Stomach (tissue), 9 donors: ENCODE measurements around the gene MET. TPM values are rescaled to one million over a fixed set of nuclear protein-coding genes. Genes with fewer than 3 reads are reported as not detected.

Experiments used
- DNase-seq, 2 donors: peaks; one replicate each; pipeline versions ENCODE4 v3.0.0 to v3.0.0-alpha.2; 2013 to 2019
- H3K27ac ChIP-seq, 5 donors: fragments of 200-600 bp in 4 of 5; sonication (generic) in 4 of 5; one replicate each; pipeline ENCODE4 v1.5.1; 2013 to 2019; ENCODE audit warnings: mild to moderate bottlenecking in 1 of 5, moderate library complexity in 1 of 5
- H3K27me3 ChIP-seq, 3 donors: fragments of 200-600 bp; sonication (generic); one replicate each; pipeline ENCODE4 v1.5.1; 2017 to 2019; ENCODE audit warnings: mixed run types in 1 of 3
- H3K36me3 ChIP-seq, 4 donors: fragments of 200-600 bp; sonication (generic); 1 replicate in 3 of 4; 2 replicates in 1 of 4; pipeline ENCODE4 v1.5.1; 2016 to 2019
- H3K4me1 ChIP-seq, 4 donors: fragments of 200-600 bp; sonication (generic); one replicate each; pipeline ENCODE4 v1.5.1; 2016 to 2019
- H3K4me3 ChIP-seq, 4 donors: fragments of 200-600 bp; sonication (generic) in 3 of 4; one replicate each; pipeline ENCODE4 v1.5.1; 2016 to 2019; ENCODE audit warnings: mild to moderate bottlenecking in 1 of 4
- H3K9me3 ChIP-seq, 4 donors: fragments of 200-600 bp; sonication (generic); one replicate each; pipeline ENCODE4 v1.5.1; 2016 to 2019
- EP300 ChIP-seq: sonication (generic); formaldehyde crosslinking; IDR thresholded peaks from one replicate; pipeline ENCODE4 v1.6.1; 2017; ENCODE audit warnings: antibody characterized with exemption
- POLR2A ChIP-seq, 4 donors: fragments of 450-650 bp; IDR thresholded peaks; one replicate each; pipeline ENCODE4 v1.6.1; 2016; ENCODE audit warnings: antibody characterized with exemption in 4 of 4, control low read depth in 2 of 4, mild to moderate bottlenecking in 1 of 4, moderate library complexity in 1 of 4
- POLR2AphosphoS5 ChIP-seq, 3 donors: sonication (generic); formaldehyde crosslinking; IDR thresholded peaks; one replicate each; pipeline ENCODE4 v1.6.1; 2016; ENCODE audit warnings: antibody characterized with exemption in 3 of 3
- WGBS, 5 donors: extraction: QIAGEN DNeasy Blood & Tissue Kit in 3 of 5; methylation state at CpG; one replicate each; pipeline versions ENCODE4 v1.1.5 to v1.1.7; 2013 to 2018; 5-methylcytosine and 5-hydroxymethylcytosine counted together
- intact Hi-C: fragments of 100-400 bp; cut with DNase I; formaldehyde crosslinking; loops from one replicate; pipeline ENCODE4 v1.15.1; 2023; ENCODE audit warnings: low total_unique reads
- polyA plus RNA-seq, 3 donors: library from polyadenylated mRNA; stranded (reverse); fragments of 200-250 nt; gene quantifications; one replicate each; pipeline ENCODE4 v1.2.3, GENCODE V29; 2013
- total RNA-seq, 5 donors: library from RNA; depleted of rRNA; stranded (reverse); fragments of >200 nt; gene quantifications; one replicate each; pipeline versions ENCODE4 v1.1.0 to v1.2.3, GENCODE V29; 2014 to 2016
- TF ChIP-seq, protein P1 (sequence below), 7 experiments: fragments of 450-650 bp in 4 of 7; fragments of 200-600 bp in 3 of 7; sonication (generic) in 3 of 7; IDR thresholded peaks; one replicate each; pipeline ENCODE4 v1.5.1; 2016 to 2019; ENCODE audit warnings: antibody characterized with exemption in 7 of 7, control low read depth in 2 of 7, mild to moderate bottlenecking in 1 of 7
- donor health status: healthy with polysubstance abuse.
- donor health status: Bipolar disorder and iron deficiency.
- donor health status: healthy.

Gene MET
- total and polyA plus RNA-seq, 8 donors: 0.58 to 36.2 (median 4.3) TPM

DNA sequence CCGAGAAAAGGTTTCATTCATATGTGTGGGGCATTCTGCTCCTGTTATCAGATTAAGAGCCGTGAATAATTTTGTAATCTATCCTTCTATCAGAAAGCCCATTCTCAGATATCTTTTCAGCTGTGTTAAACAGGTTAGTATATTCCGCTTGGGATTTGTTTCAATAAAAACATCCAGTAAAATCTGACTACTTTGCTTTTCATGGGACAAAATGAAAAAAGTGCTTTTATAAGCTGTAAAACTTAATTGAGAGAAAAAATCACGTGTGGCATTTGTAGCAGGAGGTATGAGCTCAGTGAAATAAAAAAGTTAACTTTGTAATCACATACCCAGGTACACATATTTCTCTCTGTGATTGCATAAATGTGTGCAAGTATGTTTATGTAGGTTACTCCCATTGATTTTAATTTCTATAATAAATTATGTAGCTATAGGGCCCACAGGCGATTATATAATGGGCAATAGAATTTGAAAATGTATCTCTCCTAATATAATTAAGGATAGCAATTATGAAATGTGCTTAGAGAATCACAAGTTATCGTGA lies 3.9 kb downstream of the MET start:
- H3K27ac ChIP-seq: no peak overlapping the region
- no peak overlapping the region for H3K4me3 ChIP-seq
- peaks cover 0 to 25% (median 18%) of the 10 kb centered on the region in 4 donors for H3K4me1 ChIP-seq
- H3K9me3 ChIP-seq: no peaks in the 10 kb centered on the region
- TF ChIP-seq EP300 (no peak), POLR2A (IDR thresholded peaks at IDR 0.05) (no peak), POLR2AphosphoS5 (IDR thresholded peaks at IDR 0.05) (no peak)
- TF ChIP-seq, protein P1, sequence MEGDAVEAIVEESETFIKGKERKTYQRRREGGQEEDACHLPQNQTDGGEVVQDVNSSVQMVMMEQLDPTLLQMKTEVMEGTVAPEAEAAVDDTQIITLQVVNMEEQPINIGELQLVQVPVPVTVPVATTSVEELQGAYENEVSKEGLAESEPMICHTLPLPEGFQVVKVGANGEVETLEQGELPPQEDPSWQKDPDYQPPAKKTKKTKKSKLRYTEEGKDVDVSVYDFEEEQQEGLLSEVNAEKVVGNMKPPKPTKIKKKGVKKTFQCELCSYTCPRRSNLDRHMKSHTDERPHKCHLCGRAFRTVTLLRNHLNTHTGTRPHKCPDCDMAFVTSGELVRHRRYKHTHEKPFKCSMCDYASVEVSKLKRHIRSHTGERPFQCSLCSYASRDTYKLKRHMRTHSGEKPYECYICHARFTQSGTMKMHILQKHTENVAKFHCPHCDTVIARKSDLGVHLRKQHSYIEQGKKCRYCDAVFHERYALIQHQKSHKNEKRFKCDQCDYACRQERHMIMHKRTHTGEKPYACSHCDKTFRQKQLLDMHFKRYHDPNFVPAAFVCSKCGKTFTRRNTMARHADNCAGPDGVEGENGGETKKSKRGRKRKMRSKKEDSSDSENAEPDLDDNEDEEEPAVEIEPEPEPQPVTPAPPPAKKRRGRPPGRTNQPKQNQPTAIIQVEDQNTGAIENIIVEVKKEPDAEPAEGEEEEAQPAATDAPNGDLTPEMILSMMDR (IDR thresholded peaks at IDR 0.05): no peak
- intact Hi-C loops: loop anchor here (10.0 kb wide), 1 partner anchor 129 kb away; no protein-coding TSS in a partner anchor
- H3K36me3 ChIP-seq: no peaks in the 10 kb centered on the region
- 77 to 85% (median 80%) methylated on average over 6 of the region's 6 CpGs for WGBS, 5 donors
- H3K27me3 ChIP-seq: peaks cover 0 to 17% (median 0%) of the 10 kb centered on the region in 3 donors
- no peak for DNase-seq

DNA sequence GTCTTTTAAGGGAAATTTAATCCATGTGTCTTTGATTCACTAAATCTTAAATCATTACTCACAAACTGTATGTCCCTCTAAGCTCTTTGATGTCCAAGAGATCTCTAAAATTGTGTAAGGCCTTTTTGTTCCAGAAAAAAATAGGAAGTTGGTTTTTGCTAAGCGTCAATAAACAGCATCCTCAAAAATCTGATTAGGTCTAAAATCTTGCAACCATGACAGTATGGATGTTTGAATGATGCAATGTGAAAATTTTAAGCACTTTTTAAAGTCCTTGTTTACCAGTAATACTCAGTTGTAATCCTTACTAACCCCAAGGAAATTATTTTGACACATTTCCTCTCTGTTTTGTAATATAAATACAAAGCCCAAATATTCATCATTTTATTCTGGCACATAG lies 6.8 kb downstream of the MET start:
- Histone ChIP-seq H3K4me3 (no peak overlapping the region), H3K27me3 (no peaks in the 10 kb centered on the region), H3K27ac (no peak overlapping the region), H3K36me3 (no peaks in the 10 kb centered on the region), H3K4me1 (peaks cover 0 to 5% (median 0%) of the 10 kb centered on the region in 4 donors), H3K9me3 (no peaks in the 10 kb centered on the region)
- no peak for TF ChIP-seq POLR2AphosphoS5 (IDR thresholded peaks at IDR 0.05)
- 71 to 100% (median 90%) methylated on average over 1 of the region's 1 CpG for WGBS, 5 donors
- intact Hi-C loops: loop anchor here (10.0 kb wide), 1 partner anchor 126 kb away; no protein-coding TSS in a partner anchor
- DNase-seq: no peak

DNA sequence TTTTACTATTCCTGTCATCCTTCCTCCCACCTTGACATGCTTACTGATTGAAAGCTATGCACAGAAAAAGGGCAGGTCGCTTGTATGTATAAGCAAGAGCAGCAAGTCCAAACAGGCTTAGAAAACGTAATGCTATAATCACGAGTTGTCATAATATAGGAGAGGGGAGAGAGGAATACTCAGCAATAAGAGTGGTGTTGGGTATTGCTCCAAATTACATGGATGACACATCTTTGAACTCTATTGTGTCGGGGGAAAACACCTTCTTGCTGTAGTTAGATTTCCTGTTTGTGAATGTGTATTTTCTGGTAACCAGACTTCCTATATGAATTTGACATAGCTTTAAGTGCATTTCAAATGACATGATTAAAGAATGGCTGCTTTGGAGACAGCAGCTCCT lies 7.5 kb downstream of the MET start:
- DNase-seq: no peak
- TF ChIP-seq EP300: no peak
- TF ChIP-seq, protein P1 (IDR thresholded peaks at IDR 0.05): no peak
- no peak for TF ChIP-seq POLR2A (IDR thresholded peaks at IDR 0.05)
- no peak for TF ChIP-seq POLR2AphosphoS5 (IDR thresholded peaks at IDR 0.05)
- Histone ChIP-seq H3K27me3 (no peaks in the 10 kb centered on the region), H3K4me3 (no peak overlapping the region), H3K9me3 (no peaks in the 10 kb centered on the region), H3K27ac (no peak overlapping the region), H3K4me1 (peaks cover 0 to 4% (median 0%) of the 10 kb centered on the region in 4 donors), H3K36me3 (no peaks in the 10 kb centered on the region)
- intact Hi-C loops: loop anchor here (10.0 kb wide), 1 partner anchor 125 kb away; no protein-coding TSS in a partner anchor
- WGBS, 5 donors: 75 to 85% (median 82%) methylated on average over 4 of the region's 4 CpGs

DNA sequence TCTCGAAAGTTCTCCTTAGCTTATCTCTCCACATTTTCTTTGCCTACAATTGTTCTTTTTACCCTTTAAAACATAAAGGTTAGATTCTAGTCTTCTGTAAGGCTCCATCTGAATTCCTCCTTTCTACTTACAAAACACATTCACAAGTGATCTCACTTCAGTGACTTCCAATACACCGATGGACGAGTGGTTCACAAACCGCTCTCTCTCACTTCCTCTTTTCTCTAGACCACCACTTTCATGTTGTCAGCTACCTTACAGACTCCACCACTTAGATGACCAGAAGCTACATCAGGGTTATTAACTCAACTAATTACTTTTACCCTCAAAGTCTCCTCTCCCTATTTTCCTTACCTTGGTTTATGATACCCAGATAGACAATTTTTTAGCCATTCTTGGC lies 11.8 kb downstream of the MET start:
- no peak overlapping the region for H3K27ac ChIP-seq
- 82 to 91% (median 86%) methylated on average over 4 of the region's 4 CpGs for WGBS, 5 donors
- no peak overlapping the region for H3K4me3 ChIP-seq
- no peaks in the 10 kb centered on the region for H3K9me3 ChIP-seq
- DNase-seq: no peak
- no peaks in the 10 kb centered on the region for H3K36me3 ChIP-seq
- intact Hi-C loops: no loop called here
- peaks cover 0 to 9% (median 4%) of the 10 kb centered on the region in 4 donors for H3K4me1 ChIP-seq
- TF ChIP-seq POLR2A (IDR thresholded peaks at IDR 0.05) (no peak), EP300 (no peak), POLR2AphosphoS5 (IDR thresholded peaks at IDR 0.05) (no peak)
- TF ChIP-seq, protein P1 (IDR thresholded peaks at IDR 0.05): no peak
- H3K27me3 ChIP-seq: no peaks in the 10 kb centered on the region

DNA sequence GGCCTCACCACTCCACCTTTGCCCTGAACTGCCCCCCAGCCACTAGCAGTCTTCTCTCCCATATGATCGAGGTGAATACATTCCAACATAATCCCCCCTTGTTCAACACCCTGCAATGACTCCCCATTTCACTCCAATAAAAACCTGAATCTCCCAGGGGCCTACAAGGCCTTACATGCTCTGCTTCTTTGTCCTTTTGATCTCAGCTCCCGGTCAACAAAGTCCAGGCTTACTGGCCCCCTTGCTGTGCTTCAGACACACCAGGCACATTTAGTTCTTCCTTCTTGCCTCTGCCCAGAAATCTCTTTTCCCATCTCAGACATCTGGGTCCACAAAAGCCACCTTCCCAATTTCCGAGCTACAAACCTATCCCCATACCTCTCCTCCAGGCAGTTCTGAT lies 14.0 kb downstream of the MET start:
- H3K36me3 ChIP-seq: no peaks in the 10 kb centered on the region

More for the DNA sequence above, 14.0 kb downstream of the MET start:
- H3K27me3 ChIP-seq: no peaks in the 10 kb centered on the region
- no peak overlapping the region for H3K4me3 ChIP-seq
- peaks cover 0 to 9% (median 4%) of the 10 kb centered on the region in 4 donors for H3K4me1 ChIP-seq
- 85 to 95% (median 87%) methylated on average over 3 of the region's 3 CpGs for WGBS, 5 donors
- H3K27ac ChIP-seq: no peak overlapping the region
- no peaks in the 10 kb centered on the region for H3K9me3 ChIP-seq
- DNase-seq: no peak
- intact Hi-C loops: no loop called here
- TF ChIP-seq POLR2AphosphoS5 (IDR thresholded peaks at IDR 0.05) (no peak), POLR2A (IDR thresholded peaks at IDR 0.05) (no peak), EP300 (no peak)
- TF ChIP-seq, protein P1 (IDR thresholded peaks at IDR 0.05): no peak
